WTC11 (cell line): ENCODE results near the gene ABLIM3.

Source experiments
- EMX1 ChIP-seq: fragments of 250-450 bp; sonication (Bioruptor Pico); IDR thresholded peaks from 2 replicates; pipeline ENCODE4 v1.8.0; 2021; ENCODE audit warnings: mild to moderate bottlenecking
- NR1H2 ChIP-seq: sonication (generic); formaldehyde crosslinking; IDR thresholded peaks from 2 replicates; pipeline ENCODE4 v1.9.0; 2021; ENCODE audit warnings: mild to moderate bottlenecking, moderate library complexity, missing genetic modification reagents
- NR3C1 ChIP-seq: sonication (generic); formaldehyde crosslinking; conservative IDR thresholded peaks from 2 replicates; pipeline ENCODE4 v1.8.1; 2023; ENCODE audit warnings: low read depth, mild to moderate bottlenecking, missing genetic modification reagents
- TCF7 ChIP-seq: sonication (generic); formaldehyde crosslinking; IDR thresholded peaks from 2 replicates; pipeline ENCODE4 v1.8.0; 2022; ENCODE audit warnings: mild to moderate bottlenecking, low read depth, missing genetic modification reagents, moderate library complexity
- ZNF263 ChIP-seq: sonication (generic); formaldehyde crosslinking; IDR thresholded peaks from 2 replicates; pipeline ENCODE4 v1.8.1; 2022; ENCODE audit warnings: low read depth, mild to moderate bottlenecking, moderate library complexity, missing genetic modification reagents
- ZNF416 ChIP-seq: fragments of 250-450 bp; sonication (Bioruptor Pico); IDR thresholded peaks from 2 replicates; pipeline ENCODE4 v1.9.0; 2021; ENCODE audit warnings: mild to moderate bottlenecking, inconsistent platforms
- TF ChIP-seq, protein P1 (sequence below): fragments of 200-600 bp; IDR thresholded peaks from 2 replicates; pipeline ENCODE4 v1.8.0; 2022; ENCODE audit warnings: antibody characterized with exemption
- TF ChIP-seq, protein P2 (sequence below): sonication (generic); formaldehyde crosslinking; IDR thresholded peaks from 2 replicates; pipeline ENCODE4 v1.8.1; 2023; ENCODE audit warnings: mild to moderate bottlenecking, missing genetic modification reagents, moderate library complexity
- TF ChIP-seq, protein P3 (sequence below): sonication (generic); formaldehyde crosslinking; IDR thresholded peaks from 2 replicates; pipeline ENCODE4 v1.8.1; 2023; ENCODE audit warnings: mild to moderate bottlenecking, moderate library complexity, missing genetic modification reagents
- TF ChIP-seq, protein P4 (sequence below): fragments of 250-450 bp; sonication (Bioruptor Pico); IDR thresholded peaks from 2 replicates; pipeline ENCODE4 v2.1.2; 2022; ENCODE audit warnings: mild to moderate bottlenecking, moderate library complexity
- TF ChIP-seq, protein P5 (sequence below): sonication (generic); formaldehyde crosslinking; IDR thresholded peaks from 2 replicates; pipeline ENCODE4 v1.8.0; 2022; ENCODE audit warnings: mild to moderate bottlenecking, missing genetic modification reagents
- TF ChIP-seq, protein P6 (sequence below): sonication (generic); formaldehyde crosslinking; conservative IDR thresholded peaks from 2 replicates; pipeline ENCODE4 v1.8.1; 2022; ENCODE audit warnings: mild to moderate bottlenecking, missing genetic modification reagents
- TF ChIP-seq, protein P7 (sequence below): sonication (generic); formaldehyde crosslinking; IDR thresholded peaks from 2 replicates; pipeline ENCODE4 v1.8.1; 2022; ENCODE audit warnings: low read depth, mild to moderate bottlenecking, moderate library complexity, missing genetic modification reagents, borderline replicate concordance
- TF ChIP-seq, protein P8 (sequence below): sonication (generic); formaldehyde crosslinking; IDR thresholded peaks from 2 replicates; pipeline ENCODE4 v1.8.0; 2022; ENCODE audit warnings: mild to moderate bottlenecking, missing genetic modification reagents

DNA sequence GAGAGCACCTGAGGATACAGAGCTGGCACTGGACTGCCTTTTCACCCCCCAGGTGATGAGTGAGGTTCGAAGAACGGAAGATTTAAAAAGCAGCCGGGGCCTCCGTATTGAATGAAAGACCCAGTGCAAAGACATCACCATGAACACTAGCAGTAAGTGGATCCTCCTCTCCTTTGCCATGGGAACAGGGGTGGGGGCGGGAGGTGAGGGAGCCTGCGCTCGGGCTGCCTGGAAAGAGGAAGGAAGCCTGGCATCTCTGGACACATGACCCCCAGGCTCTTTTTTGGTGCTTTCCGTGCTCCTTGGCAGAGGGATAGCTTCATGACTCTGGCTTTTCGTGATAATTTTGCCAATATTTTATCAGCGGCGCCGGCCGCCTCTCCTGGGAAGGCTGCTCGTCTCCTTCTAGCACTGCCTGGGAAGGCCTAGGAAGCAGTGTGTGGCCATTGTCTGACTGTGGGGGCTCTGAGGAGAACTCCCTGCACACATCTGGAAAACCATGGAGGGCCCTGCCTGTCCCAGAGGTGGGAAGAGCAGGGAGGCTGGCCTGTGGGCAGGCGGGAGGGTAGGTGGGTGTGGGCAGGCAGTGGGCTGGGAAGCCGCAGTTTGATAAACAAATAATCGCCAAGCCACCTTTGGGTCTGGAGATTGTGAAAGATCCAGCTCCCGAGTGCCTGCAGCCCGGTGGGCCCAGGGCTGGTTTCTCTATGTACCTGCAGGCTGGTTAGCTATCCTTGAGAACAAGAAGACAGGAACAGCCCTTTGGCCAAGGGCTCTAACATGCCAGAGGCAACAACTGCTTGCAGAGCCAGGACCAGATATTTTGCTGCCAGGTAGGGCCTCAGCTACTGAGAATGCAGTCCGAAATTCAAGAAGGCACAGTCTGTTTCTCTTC is 911 bp downstream of the ABLIM3 start:
- TF ChIP-seq, protein P1, sequence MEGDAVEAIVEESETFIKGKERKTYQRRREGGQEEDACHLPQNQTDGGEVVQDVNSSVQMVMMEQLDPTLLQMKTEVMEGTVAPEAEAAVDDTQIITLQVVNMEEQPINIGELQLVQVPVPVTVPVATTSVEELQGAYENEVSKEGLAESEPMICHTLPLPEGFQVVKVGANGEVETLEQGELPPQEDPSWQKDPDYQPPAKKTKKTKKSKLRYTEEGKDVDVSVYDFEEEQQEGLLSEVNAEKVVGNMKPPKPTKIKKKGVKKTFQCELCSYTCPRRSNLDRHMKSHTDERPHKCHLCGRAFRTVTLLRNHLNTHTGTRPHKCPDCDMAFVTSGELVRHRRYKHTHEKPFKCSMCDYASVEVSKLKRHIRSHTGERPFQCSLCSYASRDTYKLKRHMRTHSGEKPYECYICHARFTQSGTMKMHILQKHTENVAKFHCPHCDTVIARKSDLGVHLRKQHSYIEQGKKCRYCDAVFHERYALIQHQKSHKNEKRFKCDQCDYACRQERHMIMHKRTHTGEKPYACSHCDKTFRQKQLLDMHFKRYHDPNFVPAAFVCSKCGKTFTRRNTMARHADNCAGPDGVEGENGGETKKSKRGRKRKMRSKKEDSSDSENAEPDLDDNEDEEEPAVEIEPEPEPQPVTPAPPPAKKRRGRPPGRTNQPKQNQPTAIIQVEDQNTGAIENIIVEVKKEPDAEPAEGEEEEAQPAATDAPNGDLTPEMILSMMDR, result no peak
- TF ChIP-seq, protein P2, sequence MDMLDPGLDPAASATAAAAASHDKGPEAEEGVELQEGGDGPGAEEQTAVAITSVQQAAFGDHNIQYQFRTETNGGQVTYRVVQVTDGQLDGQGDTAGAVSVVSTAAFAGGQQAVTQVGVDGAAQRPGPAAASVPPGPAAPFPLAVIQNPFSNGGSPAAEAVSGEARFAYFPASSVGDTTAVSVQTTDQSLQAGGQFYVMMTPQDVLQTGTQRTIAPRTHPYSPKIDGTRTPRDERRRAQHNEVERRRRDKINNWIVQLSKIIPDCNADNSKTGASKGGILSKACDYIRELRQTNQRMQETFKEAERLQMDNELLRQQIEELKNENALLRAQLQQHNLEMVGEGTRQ, result no peak
- no peak for TF ChIP-seq TCF7 (CRISPR knock-in tag)
- TF ChIP-seq, protein P3, sequence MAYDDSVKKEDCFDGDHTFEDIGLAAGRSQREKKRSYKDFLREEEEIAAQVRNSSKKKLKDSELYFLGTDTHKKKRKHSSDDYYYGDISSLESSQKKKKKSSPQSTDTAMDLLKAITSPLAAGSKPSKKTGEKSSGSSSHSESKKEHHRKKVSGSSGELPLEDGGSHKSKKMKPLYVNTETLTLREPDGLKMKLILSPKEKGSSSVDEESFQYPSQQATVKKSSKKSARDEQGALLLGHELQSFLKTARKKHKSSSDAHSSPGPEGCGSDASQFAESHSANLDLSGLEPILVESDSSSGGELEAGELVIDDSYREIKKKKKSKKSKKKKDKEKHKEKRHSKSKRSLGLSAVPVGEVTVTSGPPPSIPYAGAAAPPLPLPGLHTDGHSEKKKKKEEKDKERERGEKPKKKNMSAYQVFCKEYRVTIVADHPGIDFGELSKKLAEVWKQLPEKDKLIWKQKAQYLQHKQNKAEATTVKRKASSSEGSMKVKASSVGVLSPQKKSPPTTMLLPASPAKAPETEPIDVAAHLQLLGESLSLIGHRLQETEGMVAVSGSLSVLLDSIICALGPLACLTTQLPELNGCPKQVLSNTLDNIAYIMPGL (CRISPR knock-in tag), result no peak
- TF ChIP-seq, protein P4, sequence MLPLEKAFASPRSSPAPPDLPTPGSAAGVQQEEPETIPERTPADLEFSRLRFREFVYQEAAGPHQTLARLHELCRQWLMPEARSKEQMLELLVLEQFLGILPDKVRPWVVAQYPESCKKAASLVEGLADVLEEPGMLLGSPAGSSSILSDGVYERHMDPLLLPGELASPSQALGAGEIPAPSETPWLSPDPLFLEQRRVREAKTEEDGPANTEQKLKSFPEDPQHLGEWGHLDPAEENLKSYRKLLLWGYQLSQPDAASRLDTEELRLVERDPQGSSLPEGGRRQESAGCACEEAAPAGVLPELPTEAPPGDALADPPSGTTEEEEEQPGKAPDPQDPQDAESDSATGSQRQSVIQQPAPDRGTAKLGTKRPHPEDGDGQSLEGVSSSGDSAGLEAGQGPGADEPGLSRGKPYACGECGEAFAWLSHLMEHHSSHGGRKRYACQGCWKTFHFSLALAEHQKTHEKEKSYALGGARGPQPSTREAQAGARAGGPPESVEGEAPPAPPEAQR (CRISPR knock-in tag), result no peak
- TF ChIP-seq NR3C1, result no peak
- TF ChIP-seq, protein P5, sequence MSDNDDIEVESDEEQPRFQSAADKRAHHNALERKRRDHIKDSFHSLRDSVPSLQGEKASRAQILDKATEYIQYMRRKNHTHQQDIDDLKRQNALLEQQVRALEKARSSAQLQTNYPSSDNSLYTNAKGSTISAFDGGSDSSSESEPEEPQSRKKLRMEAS (CRISPR knock-in tag), result no peak
- TF ChIP-seq, protein P6, sequence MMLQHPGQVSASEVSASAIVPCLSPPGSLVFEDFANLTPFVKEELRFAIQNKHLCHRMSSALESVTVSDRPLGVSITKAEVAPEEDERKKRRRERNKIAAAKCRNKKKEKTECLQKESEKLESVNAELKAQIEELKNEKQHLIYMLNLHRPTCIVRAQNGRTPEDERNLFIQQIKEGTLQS, result no peak
- TF ChIP-seq ZNF263 (CRISPR knock-in tag), result no peak
- TF ChIP-seq ZNF416 (CRISPR knock-in tag), result no peak
- no peak for TF ChIP-seq EMX1 (CRISPR knock-in tag)
- TF ChIP-seq NR1H2 (CRISPR knock-in tag), result no peak
- TF ChIP-seq, protein P7, sequence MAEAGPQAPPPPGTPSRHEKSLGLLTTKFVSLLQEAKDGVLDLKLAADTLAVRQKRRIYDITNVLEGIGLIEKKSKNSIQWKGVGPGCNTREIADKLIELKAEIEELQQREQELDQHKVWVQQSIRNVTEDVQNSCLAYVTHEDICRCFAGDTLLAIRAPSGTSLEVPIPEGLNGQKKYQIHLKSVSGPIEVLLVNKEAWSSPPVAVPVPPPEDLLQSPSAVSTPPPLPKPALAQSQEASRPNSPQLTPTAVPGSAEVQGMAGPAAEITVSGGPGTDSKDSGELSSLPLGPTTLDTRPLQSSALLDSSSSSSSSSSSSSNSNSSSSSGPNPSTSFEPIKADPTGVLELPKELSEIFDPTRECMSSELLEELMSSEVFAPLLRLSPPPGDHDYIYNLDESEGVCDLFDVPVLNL (CRISPR knock-in tag), result no peak
- TF ChIP-seq, protein P8, sequence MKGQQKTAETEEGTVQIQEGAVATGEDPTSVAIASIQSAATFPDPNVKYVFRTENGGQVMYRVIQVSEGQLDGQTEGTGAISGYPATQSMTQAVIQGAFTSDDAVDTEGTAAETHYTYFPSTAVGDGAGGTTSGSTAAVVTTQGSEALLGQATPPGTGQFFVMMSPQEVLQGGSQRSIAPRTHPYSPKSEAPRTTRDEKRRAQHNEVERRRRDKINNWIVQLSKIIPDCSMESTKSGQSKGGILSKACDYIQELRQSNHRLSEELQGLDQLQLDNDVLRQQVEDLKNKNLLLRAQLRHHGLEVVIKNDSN (CRISPR knock-in tag), result no peak
